GM06990 (cell line): ENCODE data around the gene ANXA1.

Experiments used
- DNase-seq: peaks from one replicate; pipeline ENCODE4 v3.0.0-alpha.2; 2011; ENCODE audit not compliant: insufficient read length; ENCODE audit errors: extremely low read depth
- H3K27me3 ChIP-seq: replicated peaks from 2 replicates; pipeline ENCODE4 v1.6.0; 2011; ENCODE audit warnings: low read length; ENCODE audit not compliant: control insufficient read depth, insufficient read depth
- H3K36me3 ChIP-seq: 2 replicates; pipeline ENCODE4 v1.5.1; 2011; ENCODE audit warnings: low read length; ENCODE audit not compliant: control insufficient read depth, insufficient read depth
- H3K4me3 ChIP-seq: replicated peaks from 2 replicates; pipeline ENCODE4 v1.5.1; 2011; ENCODE audit warnings: low read depth, mild to moderate bottlenecking, control low read depth, low read length
- CTCF ChIP-seq: IDR thresholded peaks from 2 replicates; pipeline ENCODE4 v1.5.1; 2011; ENCODE audit warnings: low read length, control low read depth, mild to moderate bottlenecking, inconsistent platforms; ENCODE audit not compliant: insufficient read depth, poor library complexity, severe bottlenecking

Gene ANXA1

GRCh38 chr9:73141282-73141681 lies 10.4 kb upstream of the ANXA1 start:
- DNase-seq, result no peak
- no peak overlapping the region for H3K4me3 ChIP-seq
- no peak for TF ChIP-seq CTCF
- no peaks in the 10 kb centered on the region for H3K36me3 ChIP-seq
- no peaks in the 10 kb centered on the region for H3K27me3 ChIP-seq

- DNase-seq, result no peak
Observed at GRCh38 chr9:73143711-73144328, 7.8 kb upstream of the ANXA1 start.

GRCh38 chr9:73146111-73146815 lies 5.4 kb upstream of the ANXA1 start:
- H3K36me3 ChIP-seq, result no peaks in the 10 kb centered on the region
- H3K27me3 ChIP-seq, result no peaks in the 10 kb centered on the region
- no peak overlapping the region for H3K4me3 ChIP-seq
- DNase-seq, result no peak
- no peak for TF ChIP-seq CTCF

More at GRCh38 chr9:73143711-73144328, 7.8 kb upstream of the ANXA1 start:
- Histone ChIP-seq H3K27me3 (no peaks in the 10 kb centered on the region), H3K4me3 (no peak overlapping the region), H3K36me3 (no peaks in the 10 kb centered on the region)
- TF ChIP-seq CTCF, result no peak

GRCh38 chr9:73148447-73148937 lies 3.2 kb upstream of the ANXA1 start:
- TF ChIP-seq CTCF, result no peak
- no peak overlapping the region for H3K4me3 ChIP-seq
- no peak for DNase-seq

GRCh38 chr9:73149371-73150067 lies 2.1 kb upstream of the ANXA1 start:
- DNase-seq, result peak; percentile 22
- H3K4me3 ChIP-seq, result no peak overlapping the region
- H3K27me3 ChIP-seq, result no peaks in the 10 kb centered on the region
- no peak for TF ChIP-seq CTCF
- H3K36me3 ChIP-seq, result no peaks in the 10 kb centered on the region

More at GRCh38 chr9:73148447-73148937, 3.2 kb upstream of the ANXA1 start:
- no peaks in the 10 kb centered on the region for H3K27me3 ChIP-seq
- no peaks in the 10 kb centered on the region for H3K36me3 ChIP-seq
